Hepatocyte (in vitro differentiated cells): ENCODE data around the gene MYH7.

ENCODE experiments used
- CTCF ChIP-seq: fragments of 200-600 bp; sonication (generic); IDR thresholded peaks from 2 replicates; pipeline ENCODE4 v1.5.1; 2016; ENCODE audit warnings: antibody characterized with exemption, mild to moderate bottlenecking; ENCODE audit not compliant: poor library complexity
- EZH2 ChIP-seq: fragments of 200-600 bp; sonication (generic); IDR thresholded peaks from 2 replicates; pipeline ENCODE4 v1.6.1; 2016; ENCODE audit warnings: antibody characterized with exemption, mild to moderate bottlenecking, borderline replicate concordance
- EZH2phosphoT487 ChIP-seq: fragments of 200-600 bp; sonication (generic); IDR thresholded peaks from one replicate; pipeline ENCODE4 v1.6.1; 2018; ENCODE audit warnings: antibody characterized with exemption, mild to moderate bottlenecking, low read depth, moderate library complexity; ENCODE audit not compliant: unreplicated experiment, severe bottlenecking

- TF ChIP-seq CTCF: no peak
- TF ChIP-seq EZH2phosphoT487: no peak
- TF ChIP-seq EZH2: no peak
Measured at GRCh38 chr14:23450379-23450778, 14.9 kb upstream of the MYH7 start.
